Mesendoderm (in vitro differentiated cells): Measurements from ENCODE around the gene GOLPH3.

ENCODE experiments used
- DNase-seq: peaks from one replicate; pipeline ENCODE4 v3.0.0; 2013
- H2AK5ac ChIP-seq: 2 replicates; pipeline ENCODE4 v1.6.1; 2013; ENCODE audit warnings: low read length, inconsistent platforms
- H2BK120ac ChIP-seq: 2 replicates; pipeline ENCODE4 v1.6.1; 2013; ENCODE audit warnings: low read depth, mild to moderate bottlenecking, low read length, moderate library complexity, mixed read lengths
- H2BK15ac ChIP-seq: replicated peaks from 2 replicates; pipeline ENCODE4 v1.6.1; 2013; ENCODE audit warnings: low read depth, mild to moderate bottlenecking, moderate library complexity
- H2BK5ac ChIP-seq: 2 replicates; pipeline ENCODE4 v1.6.1; 2013; ENCODE audit warnings: low read length, inconsistent platforms
- H3K18ac ChIP-seq: 2 replicates; pipeline ENCODE4 v1.6.1; 2013; ENCODE audit warnings: mild to moderate bottlenecking, low read length, mixed read lengths
- H3K23ac ChIP-seq: one replicate; pipeline ENCODE4 v1.6.1; 2013; ENCODE audit warnings: low read length
- H3K27ac ChIP-seq: 2 replicates; pipeline ENCODE4 v1.5.1; 2013; ENCODE audit warnings: low read depth, mild to moderate bottlenecking, inconsistent platforms, low read length, moderate library complexity
- H3K27me3 ChIP-seq: 2 replicates; pipeline ENCODE4 v1.6.1; 2013; ENCODE audit warnings: low read length, control low read depth, mild to moderate bottlenecking, inconsistent platforms; ENCODE audit not compliant: insufficient read depth, poor library complexity
- H3K36me3 ChIP-seq: 2 replicates; pipeline ENCODE4 v1.6.1; 2013; ENCODE audit warnings: low read length, inconsistent platforms; ENCODE audit not compliant: control insufficient read depth, insufficient read depth
- H3K4ac ChIP-seq: one replicate; pipeline ENCODE4 v1.6.1; 2013; ENCODE audit warnings: low read depth, mild to moderate bottlenecking, low read length, moderate library complexity
- H3K4me1 ChIP-seq: 2 replicates; pipeline ENCODE4 v1.6.1; 2013; ENCODE audit warnings: low read depth, low read length, inconsistent platforms; ENCODE audit not compliant: control insufficient read depth
- H3K4me2 ChIP-seq: 2 replicates; pipeline ENCODE4 v1.6.1; 2013; ENCODE audit warnings: low read length
- H3K4me3 ChIP-seq: 2 replicates; pipeline ENCODE4 v1.5.1; 2013; ENCODE audit warnings: mild to moderate bottlenecking, low read length
- H3K56ac ChIP-seq: one replicate; pipeline ENCODE4 v1.6.1; 2013; ENCODE audit warnings: low read length
- H3K79me1 ChIP-seq: 2 replicates; pipeline ENCODE4 v1.6.1; 2013; ENCODE audit warnings: low read length, inconsistent platforms
- H3K79me2 ChIP-seq: 2 replicates; pipeline ENCODE4 v1.6.1; 2013; ENCODE audit warnings: mild to moderate bottlenecking, low read length; ENCODE audit not compliant: control insufficient read depth, insufficient read depth
- H3K9ac ChIP-seq: 2 replicates; pipeline ENCODE4 v1.6.1; 2013; ENCODE audit warnings: low read length, inconsistent platforms
- H4K5ac ChIP-seq: one replicate; pipeline ENCODE4 v1.6.1; 2013; ENCODE audit warnings: low read length
- H4K8ac ChIP-seq: one replicate; pipeline ENCODE4 v1.6.1; 2013; ENCODE audit warnings: low read depth, mild to moderate bottlenecking, control low read depth, low read length, moderate library complexity
- WGBS: extraction: QIAGEN DNeasy Blood & Tissue Kit; methylation state at CpG from one replicate; pipeline ENCODE4 v1.1.7; 2013; ENCODE audit warnings: low lambda C conversion rate, missing lambda C conversion rate; ENCODE audit not compliant: insufficient coverage; ENCODE audit errors: extremely low coverage; 5-methylcytosine and 5-hydroxymethylcytosine counted together

GOLPH3 gene

GRCh38 chr5:32201122-32201753, 27.1 kb upstream of the GOLPH3 start:
- no peak overlapping the region for H3K18ac ChIP-seq
- no peak overlapping the region for H2BK5ac ChIP-seq
- H3K23ac ChIP-seq, result no peak overlapping the region
- H2BK15ac ChIP-seq, result no peak overlapping the region
- H3K27me3 ChIP-seq, result no peaks in the 10 kb centered on the region
- H3K9ac ChIP-seq, result no peak overlapping the region
- H3K36me3 ChIP-seq, result no peaks in the 10 kb centered on the region
- no peak for DNase-seq
- H4K8ac ChIP-seq, result no peak overlapping the region
- no peak overlapping the region for H4K5ac ChIP-seq
- no peak overlapping the region for H3K27ac ChIP-seq
- no peaks in the 10 kb centered on the region for H3K4me1 ChIP-seq
- H2AK5ac ChIP-seq, result no peak overlapping the region
- no peak overlapping the region for H3K4me2 ChIP-seq
- H2BK120ac ChIP-seq, result no peak overlapping the region
- H3K4me3 ChIP-seq, result no peak overlapping the region
- H3K79me2 ChIP-seq, result no peaks in the 10 kb centered on the region
- H3K56ac ChIP-seq, result no peak overlapping the region
- WGBS, result no CpG with 5 or more reads among the region's 3 CpGs
- H3K79me1 ChIP-seq, result no peaks in the 10 kb centered on the region
- H3K4ac ChIP-seq, result no peak overlapping the region

- no CpG with 5 or more reads among the region's 6 CpGs for WGBS
- Histone ChIP-seq H3K18ac (no peak overlapping the region), H4K5ac (no peak overlapping the region), H2BK5ac (no peak overlapping the region), H3K4me2 (no peak overlapping the region), H2BK15ac (no peak overlapping the region), H2AK5ac (no peak overlapping the region), H3K79me1 (no peaks in the 10 kb centered on the region), H4K8ac (no peak overlapping the region), H3K9ac (no peak overlapping the region), H3K79me2 (no peaks in the 10 kb centered on the region), H3K27ac (no peak overlapping the region), H3K27me3 (no peaks in the 10 kb centered on the region), H2BK120ac (no peak overlapping the region), H3K4me1 (no peaks in the 10 kb centered on the region), H3K56ac (no peak overlapping the region), H3K4me3 (no peak overlapping the region), H3K23ac (no peak overlapping the region), H3K36me3 (no peaks in the 10 kb centered on the region), H3K4ac (no peak overlapping the region)
- DNase-seq, result no peak
These were observed 22.9 kb upstream of the GOLPH3 start for GRCh38 chr5:32197032-32197431.

DNA sequence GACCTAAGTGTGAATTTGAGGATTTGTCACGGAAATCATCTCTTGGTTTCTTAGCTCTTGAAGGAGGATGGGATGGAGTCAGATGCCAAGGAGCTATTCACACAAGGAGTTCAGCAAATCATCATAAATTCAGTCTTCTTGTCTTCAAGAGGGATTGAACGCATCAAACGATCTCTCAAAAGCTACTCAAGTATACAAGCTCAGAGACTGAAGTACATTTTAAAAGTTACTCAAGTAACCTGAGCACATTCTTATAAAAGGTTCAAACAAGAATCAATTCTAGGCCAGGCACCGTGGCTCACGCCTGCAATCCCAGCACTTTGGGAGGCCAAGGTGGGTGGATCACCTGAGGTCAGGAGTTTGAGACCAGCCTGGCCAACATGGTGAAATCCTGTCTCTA, 21.1 kb upstream of the GOLPH3 start:
- Histone ChIP-seq H2AK5ac (no peak overlapping the region), H3K79me2 (no peaks in the 10 kb centered on the region), H3K4me1 (no peaks in the 10 kb centered on the region), H2BK120ac (no peak overlapping the region), H3K23ac (no peak overlapping the region), H3K4ac (no peak overlapping the region), H2BK5ac (no peak overlapping the region), H3K79me1 (no peaks in the 10 kb centered on the region), H3K9ac (no peak overlapping the region), H3K27me3 (no peaks in the 10 kb centered on the region), H2BK15ac (no peak overlapping the region), H3K56ac (no peak overlapping the region), H4K5ac (no peak overlapping the region), H3K27ac (no peak overlapping the region), H3K4me2 (no peak overlapping the region), H3K18ac (no peak overlapping the region), H4K8ac (no peak overlapping the region), H3K36me3 (no peaks in the 10 kb centered on the region), H3K4me3 (no peak overlapping the region)
- no peak for DNase-seq
- no CpG with 5 or more reads among the region's 5 CpGs for WGBS

GRCh38 chr5:32193591-32193990, 19.5 kb upstream of the GOLPH3 start:
- Histone ChIP-seq H2BK120ac (no peak overlapping the region), H3K4me2 (no peak overlapping the region), H3K79me1 (no peaks in the 10 kb centered on the region), H3K79me2 (no peaks in the 10 kb centered on the region), H3K56ac (no peak overlapping the region), H3K27ac (no peak overlapping the region), H3K27me3 (no peaks in the 10 kb centered on the region), H3K4me1 (no peaks in the 10 kb centered on the region), H3K18ac (no peak overlapping the region), H3K36me3 (no peaks in the 10 kb centered on the region), H3K9ac (no peak overlapping the region), H3K4ac (no peak overlapping the region), H2BK15ac (no peak overlapping the region), H4K5ac (no peak overlapping the region), H2AK5ac (no peak overlapping the region), H3K4me3 (no peak overlapping the region), H3K23ac (no peak overlapping the region), H4K8ac (no peak overlapping the region), H2BK5ac (no peak overlapping the region)
- no CpG with 5 or more reads among the region's 7 CpGs for WGBS
- DNase-seq, result no peak

DNA sequence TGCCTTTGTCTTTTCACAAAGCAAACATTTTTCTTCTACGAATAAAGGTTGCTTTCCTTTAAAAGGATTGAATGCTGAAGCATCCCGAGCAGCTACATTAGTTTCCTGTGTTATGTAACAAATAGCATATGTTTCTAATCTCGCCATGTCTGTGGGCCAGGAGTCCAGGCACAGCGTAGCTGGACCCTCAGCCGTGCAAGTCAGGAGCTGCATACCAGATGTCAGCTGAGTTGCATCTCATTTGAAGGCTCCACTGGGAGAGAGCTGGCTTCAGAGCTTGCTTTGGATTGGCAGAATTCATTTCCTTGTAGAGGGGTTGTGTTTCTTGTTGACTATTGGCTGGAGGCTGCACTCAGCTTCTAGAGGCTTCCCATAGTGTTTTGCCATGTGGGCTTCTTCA, 16.0 kb upstream of the GOLPH3 start:
- Histone ChIP-seq H3K4me3 (no peak overlapping the region), H3K27me3 (no peaks in the 10 kb centered on the region), H4K8ac (no peak overlapping the region), H3K23ac (no peak overlapping the region), H2BK5ac (no peak overlapping the region), H3K18ac (no peak overlapping the region), H3K4me1 (no peaks in the 10 kb centered on the region), H3K27ac (no peak overlapping the region), H2BK15ac (no peak overlapping the region), H4K5ac (no peak overlapping the region), H3K4me2 (no peak overlapping the region), H3K56ac (no peak overlapping the region), H2BK120ac (no peak overlapping the region), H2AK5ac (no peak overlapping the region), H3K36me3 (no peaks in the 10 kb centered on the region), H3K79me1 (no peaks in the 10 kb centered on the region), H3K4ac (no peak overlapping the region), H3K79me2 (no peaks in the 10 kb centered on the region), H3K9ac (no peak overlapping the region)
- no CpG with 5 or more reads among the region's 5 CpGs for WGBS
- no peak for DNase-seq

DNA sequence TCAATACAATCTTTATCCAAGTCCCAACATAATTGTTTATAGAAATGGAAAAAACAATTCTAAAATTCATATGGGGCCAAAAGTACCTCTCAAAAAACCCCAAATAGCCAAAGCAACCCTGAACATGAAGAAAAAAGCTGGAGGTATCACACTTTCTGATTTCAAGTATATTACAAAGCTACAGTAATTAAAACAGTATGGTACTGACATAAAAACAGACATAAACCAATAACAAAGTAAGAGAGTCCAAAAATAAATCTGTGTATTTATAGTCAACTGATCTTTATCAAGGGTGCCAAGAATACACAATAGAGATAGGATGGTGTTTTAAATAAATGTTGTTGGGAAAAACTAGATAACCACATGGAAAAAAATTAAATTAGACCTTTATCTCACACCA, 13.6 kb upstream of the GOLPH3 start:
- Histone ChIP-seq H3K4me1 (no peaks in the 10 kb centered on the region), H4K8ac (no peak overlapping the region), H3K27ac (no peak overlapping the region), H3K27me3 (no peaks in the 10 kb centered on the region), H4K5ac (no peak overlapping the region), H3K4me2 (no peak overlapping the region), H3K56ac (no peak overlapping the region), H2AK5ac (no peak overlapping the region), H2BK120ac (no peak overlapping the region), H3K4ac (no peak overlapping the region), H2BK5ac (no peak overlapping the region), H3K4me3 (no peak overlapping the region), H3K79me1 (no peaks in the 10 kb centered on the region), H3K36me3 (no peaks in the 10 kb centered on the region), H3K23ac (no peak overlapping the region), H2BK15ac (no peak overlapping the region), H3K9ac (no peak overlapping the region), H3K79me2 (no peaks in the 10 kb centered on the region), H3K18ac (no peak overlapping the region)
- no peak for DNase-seq
